CD14-positive monocyte (primary cell): ENCODE results near the gene SPEF2. TPM values are rescaled to one million over a fixed set of nuclear protein-coding genes. Genes with fewer than 3 reads are reported as not detected.
"Not testable (repeated sequence)": the region's sequence is repeated elsewhere in the genome, so short reads cannot be mapped to it uniquely, and the experiment has no call there.

Experiments
- DNase-seq, 3 donors: peaks; one replicate each; pipeline ENCODE4 v3.0.0-alpha.2; 2011 to 2022
- H2AFZ ChIP-seq: 2 replicates; pipeline ENCODE4 v1.6.0; 2012; ENCODE audit warnings: mild to moderate bottlenecking, low read depth, low read length, inconsistent platforms; ENCODE audit not compliant: insufficient read depth, poor library complexity, severe bottlenecking
- H3K27ac ChIP-seq, 2 donors: 1 replicate in 1 of 2; 2 replicates in 1 of 2; pipeline ENCODE4 v1.5.1; 2012 to 2013; ENCODE audit warnings: low read length in 2 of 2, control low read depth in 1 of 2, inconsistent platforms in 1 of 2, low read depth in 1 of 2, mild to moderate bottlenecking in 1 of 2
- H3K27me3 ChIP-seq, 2 donors: one replicate each; pipeline versions ENCODE4 v1.6.0 to v1.6.1; 2011 to 2013; ENCODE audit warnings: low read length in 2 of 2; ENCODE audit not compliant: control insufficient read depth in 2 of 2, insufficient read depth in 2 of 2
- H3K36me3 ChIP-seq, 2 donors: replicated peaks in 1 of 2; 1 replicate in 1 of 2; 2 replicates in 1 of 2; pipeline versions ENCODE4 v1.5.1 to v1.6.1; 2012 to 2013; ENCODE audit warnings: low read length in 2 of 2, control low read depth in 1 of 2, inconsistent platforms in 1 of 2, mild to moderate bottlenecking in 1 of 2; ENCODE audit not compliant: insufficient read depth in 2 of 2, control insufficient read depth in 1 of 2
- H3K4me1 ChIP-seq, 2 donors: 1 replicate in 1 of 2; 2 replicates in 1 of 2; pipeline versions ENCODE4 v1.5.1 to v1.6.1; 2012 to 2013; ENCODE audit warnings: low read length in 2 of 2, control low read depth in 1 of 2, inconsistent platforms in 1 of 2, mild to moderate bottlenecking in 1 of 2, moderate library complexity in 1 of 2; ENCODE audit not compliant: insufficient read depth in 2 of 2, control insufficient read depth in 1 of 2
- H3K4me2 ChIP-seq: replicated peaks from 2 replicates; pipeline ENCODE3; 2012; ENCODE audit warnings: low read length, moderate library complexity, mild to moderate bottlenecking; ENCODE audit not compliant: poor library complexity, severe bottlenecking; ENCODE audit errors: extremely low read depth
- H3K4me3 ChIP-seq, 3 experiments: fragments of 200-600 bp in 1 of 3; sonication (generic) in 1 of 3; replicated peaks in 1 of 3; 1 replicate in 2 of 3; 2 replicates in 1 of 3; pipeline ENCODE4 v1.5.1; 2011 to 2013; ENCODE audit warnings: low read length in 3 of 3, mild to moderate bottlenecking in 3 of 3, control low read depth in 2 of 3, low read depth in 2 of 3, inconsistent platforms in 1 of 3, moderate library complexity in 1 of 3
- H3K79me2 ChIP-seq: 2 replicates; pipeline ENCODE4 v1.6.0; 2012; ENCODE audit warnings: mild to moderate bottlenecking, control low read depth, inconsistent platforms, low read length, moderate library complexity; ENCODE audit not compliant: insufficient read depth
- H3K9ac ChIP-seq: 2 replicates; pipeline ENCODE4 v1.6.0; 2017; ENCODE audit warnings: low read length, mild to moderate bottlenecking; ENCODE audit not compliant: insufficient read depth, poor library complexity, severe bottlenecking
- H3K9me3 ChIP-seq, 2 donors: replicated peaks in 1 of 2; 1 replicate in 1 of 2; 2 replicates in 1 of 2; pipeline versions ENCODE4 v1.5.1 to v1.6.1; 2012 to 2013; ENCODE audit warnings: low read length in 2 of 2, control low read depth in 1 of 2; ENCODE audit not compliant: control insufficient read depth in 1 of 2, insufficient read depth in 1 of 2
- H4K20me1 ChIP-seq: 2 replicates; pipeline ENCODE4 v1.6.0; 2012; ENCODE audit warnings: mild to moderate bottlenecking, low read length, control low read depth, moderate library complexity; ENCODE audit not compliant: insufficient read depth
- H3K27ac Mint-ChIP-seq, 7 donors: one replicate each; pipeline ENCODE4 v1.8.0; 2020; ENCODE audit warnings: mild to moderate bottlenecking in 7 of 7, mixed read lengths in 7 of 7, moderate library complexity in 6 of 7, inconsistent platforms in 2 of 7
- H3K27me3 Mint-ChIP-seq, 3 donors: one replicate each; pipeline ENCODE4 v1.8.0; 2021 to 2022; ENCODE audit warnings: low read depth in 3 of 3, mild to moderate bottlenecking in 3 of 3, mixed read lengths in 3 of 3, moderate library complexity in 3 of 3, inconsistent platforms in 1 of 3
- H3K36me3 Mint-ChIP-seq, 2 donors: one replicate each; pipeline ENCODE4 v1.8.0; 2020; ENCODE audit warnings: mixed read lengths in 2 of 2, inconsistent platforms in 1 of 2, mild to moderate bottlenecking in 1 of 2
- H3K4me1 Mint-ChIP-seq: one replicate; pipeline ENCODE4 v1.8.0; 2020; ENCODE audit warnings: mild to moderate bottlenecking, mixed read lengths
- H3K4me3 Mint-ChIP-seq, 2 donors: one replicate each; pipeline ENCODE4 v1.8.0; 2020; ENCODE audit warnings: mild to moderate bottlenecking in 2 of 2, mixed read lengths in 2 of 2, moderate library complexity in 1 of 2
- H3K9me3 Mint-ChIP-seq, 7 donors: one replicate each; pipeline ENCODE4 v1.8.0; 2020 to 2022; ENCODE audit warnings: mixed read lengths in 7 of 7, mild to moderate bottlenecking in 6 of 7, moderate library complexity in 6 of 7, inconsistent platforms in 2 of 7
- WGBS: methylation state at CpG from one replicate; pipeline ENCODE4 v1.1.5; 2013; ENCODE audit warnings: missing lambda C conversion rate; ENCODE audit not compliant: insufficient coverage; 5-methylcytosine and 5-hydroxymethylcytosine counted together
- intact Hi-C, 2 donors: fragments of 100-400 bp; cut with micrococcal nuclease; formaldehyde crosslinking; loops; one replicate each; pipeline versions ENCODE4 v1.15.0 to v1.15.1; 2023
- polyA plus RNA-seq, 3 donors: library from polyadenylated mRNA; depleted of rRNA in 1 of 3; unstranded in 2 of 3; stranded (reverse) in 1 of 3; fragments of 300-500 nt in 2 of 3; fragments of >200 nt in 1 of 3; fragmentation: Illumina TruSeq in 2 of 3; gene quantifications; 1 replicate in 2 of 3; 2 replicates in 1 of 3; pipeline ENCODE4 v1.2.3, GENCODE V29; 2012 to 2021
- TF ChIP-seq, protein P1 (sequence below): fragments of 200-600 bp; IDR thresholded peaks from one replicate; pipeline ENCODE4 v1.8.0; 2022; ENCODE audit warnings: antibody characterized with exemption, mild to moderate bottlenecking

Gene SPEF2
- polyA plus RNA-seq, 3 donors, result 0.46 to 0.96 (median 0.48) TPM

DNA sequence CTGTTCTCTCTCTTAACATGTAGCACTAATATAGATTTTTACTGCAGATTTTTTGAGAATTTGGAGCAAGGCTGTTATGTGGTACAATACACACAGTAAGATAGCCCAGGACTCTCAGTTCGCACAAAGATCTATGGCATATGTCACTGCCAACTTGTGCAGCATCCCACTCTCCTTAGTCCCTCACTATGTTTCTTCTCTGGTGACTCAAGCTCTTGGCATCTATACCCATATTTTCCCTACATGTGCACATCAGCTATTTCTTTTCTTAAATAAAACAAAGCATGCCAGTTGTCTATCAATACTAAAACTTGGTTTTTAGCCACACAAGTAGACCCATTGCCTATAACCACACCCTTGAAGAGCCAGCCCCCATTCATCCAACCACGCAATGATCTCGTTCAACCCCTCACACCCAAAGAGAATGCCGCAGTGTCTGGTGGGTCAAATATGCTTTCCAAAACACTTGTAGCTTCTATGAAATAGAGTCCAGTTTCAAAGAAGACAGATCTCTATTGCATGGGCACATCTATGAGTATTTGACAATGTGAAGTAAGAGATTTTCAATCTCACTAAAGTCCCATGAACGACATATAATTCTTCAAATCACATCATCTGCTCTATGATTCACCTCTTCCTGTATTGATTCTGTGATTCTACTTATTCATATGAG is 220.8 kb downstream of the SPEF2 start:
- Mint-ChIP-seq H3K27ac (no peak overlapping the region), H3K9me3 (peaks cover 0 to 5% (median 2%) of the 10 kb centered on the region in 7 donors), H3K36me3 (no peaks in the 10 kb centered on the region), H3K4me1 (no peaks in the 10 kb centered on the region), H3K27me3 (peaks cover 0 to 1% (median 0%) of the 10 kb centered on the region in 3 donors), H3K4me3 (no peak overlapping the region)
- TF ChIP-seq, protein P1, sequence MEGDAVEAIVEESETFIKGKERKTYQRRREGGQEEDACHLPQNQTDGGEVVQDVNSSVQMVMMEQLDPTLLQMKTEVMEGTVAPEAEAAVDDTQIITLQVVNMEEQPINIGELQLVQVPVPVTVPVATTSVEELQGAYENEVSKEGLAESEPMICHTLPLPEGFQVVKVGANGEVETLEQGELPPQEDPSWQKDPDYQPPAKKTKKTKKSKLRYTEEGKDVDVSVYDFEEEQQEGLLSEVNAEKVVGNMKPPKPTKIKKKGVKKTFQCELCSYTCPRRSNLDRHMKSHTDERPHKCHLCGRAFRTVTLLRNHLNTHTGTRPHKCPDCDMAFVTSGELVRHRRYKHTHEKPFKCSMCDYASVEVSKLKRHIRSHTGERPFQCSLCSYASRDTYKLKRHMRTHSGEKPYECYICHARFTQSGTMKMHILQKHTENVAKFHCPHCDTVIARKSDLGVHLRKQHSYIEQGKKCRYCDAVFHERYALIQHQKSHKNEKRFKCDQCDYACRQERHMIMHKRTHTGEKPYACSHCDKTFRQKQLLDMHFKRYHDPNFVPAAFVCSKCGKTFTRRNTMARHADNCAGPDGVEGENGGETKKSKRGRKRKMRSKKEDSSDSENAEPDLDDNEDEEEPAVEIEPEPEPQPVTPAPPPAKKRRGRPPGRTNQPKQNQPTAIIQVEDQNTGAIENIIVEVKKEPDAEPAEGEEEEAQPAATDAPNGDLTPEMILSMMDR, result no peak
- 100% methylated on average over 3 of the region's 5 CpGs for WGBS
- no peaks in the 10 kb centered on the region for H3K27me3 ChIP-seq
- H2AFZ ChIP-seq, result no peak overlapping the region
- H3K9ac ChIP-seq, result no peak overlapping the region
- intact Hi-C loops, result no loop called here
- no peaks in the 10 kb centered on the region for H3K36me3 ChIP-seq
- H3K9me3 ChIP-seq, result no peaks in the 10 kb centered on the region
- no peak for DNase-seq
- no peak overlapping the region for H3K4me2 ChIP-seq
- H3K79me2 ChIP-seq, result no peaks in the 10 kb centered on the region
- no peak overlapping the region for H3K27ac ChIP-seq
- H3K4me1 ChIP-seq, result no peaks in the 10 kb centered on the region
- H4K20me1 ChIP-seq, result no peaks in the 10 kb centered on the region
- H3K4me3 ChIP-seq, result no peak overlapping the region

DNA sequence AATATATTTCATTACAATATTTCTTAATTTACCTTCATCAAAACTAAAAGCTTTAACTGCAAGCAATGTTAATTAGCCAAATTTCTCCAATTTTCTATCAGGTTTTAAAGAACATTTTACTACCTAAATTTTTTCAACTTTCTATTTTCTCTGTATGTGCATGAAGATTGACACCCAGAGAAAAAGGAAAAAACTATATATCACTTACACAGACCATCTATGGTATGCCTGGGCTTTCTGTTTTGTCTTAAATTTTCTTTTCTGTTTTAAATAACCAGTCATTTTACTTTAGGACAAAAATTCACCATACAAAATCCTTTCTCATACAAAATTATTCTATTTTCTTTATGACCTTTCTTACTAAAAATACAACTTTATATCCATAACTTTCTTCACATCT is 225.2 kb downstream of the SPEF2 start:
- H3K27ac ChIP-seq, result no peak overlapping the region
- no peaks in the 10 kb centered on the region for H3K79me2 ChIP-seq
- TF ChIP-seq, protein P1, result no peak
- H4K20me1 ChIP-seq, result no peaks in the 10 kb centered on the region
- H3K4me1 ChIP-seq, result no peaks in the 10 kb centered on the region
- no peaks in the 10 kb centered on the region for H3K36me3 ChIP-seq
- H3K9ac ChIP-seq, result no peak overlapping the region
- H2AFZ ChIP-seq, result no peak overlapping the region
- Mint-ChIP-seq H3K36me3 (no peaks in the 10 kb centered on the region), H3K4me1 (no peaks in the 10 kb centered on the region), H3K27me3 (peaks cover 0 to 1% (median 0%) of the 10 kb centered on the region in 3 donors), H3K9me3 (peaks cover 21 to 42% (median 35%) of the 10 kb centered on the region in 7 donors), H3K27ac (no peak overlapping the region), H3K4me3 (no peak overlapping the region)
- H3K4me3 ChIP-seq, result no peak overlapping the region
- DNase-seq, result no peak
- peaks cover 17 to 33% of the 10 kb centered on the region in 2 donors for H3K9me3 ChIP-seq
- intact Hi-C loops, result no loop called here
- H3K4me2 ChIP-seq, result no peak overlapping the region
- H3K27me3 ChIP-seq, result no peaks in the 10 kb centered on the region

DNA sequence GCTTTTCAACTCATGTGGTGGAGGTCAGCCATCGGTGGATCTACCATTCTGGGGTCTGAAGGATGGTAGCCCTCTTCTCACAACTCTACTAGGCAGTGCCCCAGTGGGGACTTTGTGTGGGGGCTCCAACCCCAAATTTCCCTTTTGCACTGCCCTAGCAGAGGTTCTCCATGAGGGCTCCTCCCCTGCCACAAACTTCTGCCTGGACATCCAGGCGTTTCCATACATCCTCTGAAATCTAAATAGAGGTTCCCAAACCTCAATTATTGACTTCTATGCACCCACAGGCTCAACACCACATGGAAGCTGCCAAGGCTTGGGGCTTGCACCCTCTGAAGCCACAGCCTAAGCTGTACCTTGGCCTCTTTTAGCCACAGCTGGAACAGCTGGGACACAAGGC is 227.8 kb downstream of the SPEF2 start:
- H3K27ac Mint-ChIP-seq, H4K20me1 ChIP-seq, H3K4me2 ChIP-seq, H3K4me3 Mint-ChIP-seq, H3K4me1 Mint-ChIP-seq, H3K27ac ChIP-seq, H3K36me3 ChIP-seq, DNase-seq, H3K27me3 Mint-ChIP-seq, H3K36me3 Mint-ChIP-seq, H3K9ac ChIP-seq, H3K4me3 ChIP-seq, H3K79me2 ChIP-seq, H2AFZ ChIP-seq, intact Hi-C loops, H3K27me3 ChIP-seq, H3K4me1 ChIP-seq: not testable (repeated sequence)
- WGBS, result 100% methylated on average over 1 of the region's 2 CpGs
- peaks cover 21 to 46% (median 35%) of the 10 kb centered on the region in 7 donors for H3K9me3 Mint-ChIP-seq
- peaks cover 21 to 34% of the 10 kb centered on the region in 2 donors for H3K9me3 ChIP-seq
